LNCAP (cell line): ENCODE results near the gene PARN.

ENCODE experiments used
- CTCF ChIP-seq: fragments of 450-650 bp; IDR thresholded peaks from 2 replicates; pipeline ENCODE4 v1.5.1; 2017; ENCODE audit warnings: mild to moderate bottlenecking

PARN gene

GRCh38 chr16:14640538-14640937 is 10.5 kb upstream of the PARN start:
- TF ChIP-seq CTCF, result no peak

GRCh38 chr16:14635395-14636165 is 5.5 kb upstream of the PARN start:
- TF ChIP-seq CTCF, result no peak

GRCh38 chr16:14634389-14634725 is 4.3 kb upstream of the PARN start:
- no peak for TF ChIP-seq CTCF

- TF ChIP-seq CTCF, result no peak
Observed at GRCh38 chr16:14632693-14633569, 2.9 kb upstream of the PARN start, which contains the start of gene BFAR. Gene BFAR, plus strand, starts transcription at chr16:14632951. Its CDS starts 11,396 bp downstream, at chr16:14644347.

GRCh38 chr16:14629612-14629918 is 495 bp downstream of the PARN start:
- no peak for TF ChIP-seq CTCF

GRCh38 chr16:14628806-14629611 is 1.1 kb downstream of the PARN start:
- no peak for TF ChIP-seq CTCF

- no peak for TF ChIP-seq CTCF
Observed at GRCh38 chr16:14627078-14627477, 3.0 kb downstream of the PARN start.
